H9 (cell line): ENCODE results near the gene TYRP1. TPM values are rescaled to one million over a fixed set of nuclear protein-coding genes. Genes with fewer than 3 reads are reported as not detected.

ENCODE experiments used
- DNase-seq: peaks from one replicate; pipeline ENCODE4 v3.0.0-alpha.2; 2017
- H2AFZ ChIP-seq: one replicate; pipeline ENCODE4 v1.6.1; 2013; ENCODE audit warnings: mild to moderate bottlenecking, low read length, control low read depth, moderate library complexity
- H2AK5ac ChIP-seq: 2 replicates; pipeline ENCODE4 v1.6.1; 2013; ENCODE audit warnings: low read length, control low read depth, mixed read lengths; ENCODE audit not compliant: insufficient read length
- H2BK120ac ChIP-seq: one replicate; pipeline ENCODE4 v1.6.1; 2013; ENCODE audit warnings: low read depth, mild to moderate bottlenecking, low read length, control low read depth, inconsistent platforms; ENCODE audit not compliant: poor library complexity, severe bottlenecking
- H2BK12ac ChIP-seq: 2 replicates; pipeline ENCODE4 v1.6.1; 2013; ENCODE audit warnings: low read length, control low read depth, mixed read lengths, low read depth; ENCODE audit not compliant: insufficient read length
- H2BK15ac ChIP-seq: 2 replicates; pipeline ENCODE4 v1.6.1; 2013; ENCODE audit warnings: low read depth, low read length, control low read depth
- H2BK20ac ChIP-seq: one replicate; pipeline ENCODE4 v1.6.1; 2013; ENCODE audit warnings: low read depth, mild to moderate bottlenecking, low read length, control low read depth, inconsistent platforms; ENCODE audit not compliant: poor library complexity, severe bottlenecking
- H2BK5ac ChIP-seq: 2 replicates; pipeline ENCODE4 v1.6.1; 2013; ENCODE audit warnings: low read length, control low read depth, mixed read lengths; ENCODE audit not compliant: insufficient read length
- H3K14ac ChIP-seq: 2 replicates; pipeline ENCODE4 v1.6.1; 2013; ENCODE audit warnings: low read length, control low read depth; ENCODE audit not compliant: insufficient read depth
- H3K18ac ChIP-seq: 2 replicates; pipeline ENCODE4 v1.6.1; 2013; ENCODE audit warnings: low read depth, mild to moderate bottlenecking, mixed read lengths, low read length, control low read depth; ENCODE audit not compliant: insufficient read length
- H3K23ac ChIP-seq: 2 replicates; pipeline ENCODE4 v1.6.1; 2013; ENCODE audit warnings: low read length, control low read depth, mixed read lengths, low read depth; ENCODE audit not compliant: insufficient read length
- H3K23me2 ChIP-seq: 2 replicates; pipeline ENCODE4 v1.6.1; 2013; ENCODE audit warnings: low read depth, mild to moderate bottlenecking, mixed read lengths, low read length, control low read depth; ENCODE audit not compliant: insufficient read length, poor library complexity, severe bottlenecking
- H3K27ac ChIP-seq: 2 replicates; pipeline ENCODE4 v1.5.1; 2013; ENCODE audit warnings: low read length, control low read depth, mixed read lengths, low read depth; ENCODE audit not compliant: insufficient read length
- H3K27me3 ChIP-seq: 2 replicates; pipeline ENCODE4 v1.6.1; 2013; ENCODE audit warnings: low read length, control low read depth, inconsistent platforms; ENCODE audit not compliant: insufficient read depth
- H3K4ac ChIP-seq: 2 replicates; pipeline ENCODE4 v1.6.1; 2013; ENCODE audit warnings: low read depth, mild to moderate bottlenecking, control low read depth, inconsistent platforms, low read length, moderate library complexity
- H3K4me1 ChIP-seq: 2 replicates; pipeline ENCODE4 v1.6.1; 2013; ENCODE audit warnings: low read length, control low read depth, inconsistent platforms; ENCODE audit not compliant: insufficient read depth
- H3K4me2 ChIP-seq: 2 replicates; pipeline ENCODE4 v1.6.1; 2013; ENCODE audit warnings: low read length, control low read depth, mixed read lengths; ENCODE audit not compliant: insufficient read length, insufficient read depth
- H3K56ac ChIP-seq: 2 replicates; pipeline ENCODE4 v1.6.1; 2013; ENCODE audit warnings: low read depth, mild to moderate bottlenecking, mixed read lengths, low read length, control low read depth; ENCODE audit not compliant: insufficient read length
- H3K79me1 ChIP-seq: 2 replicates; pipeline ENCODE4 v1.6.1; 2013; ENCODE audit warnings: low read depth, mild to moderate bottlenecking, moderate library complexity, low read length, control low read depth, inconsistent platforms; ENCODE audit not compliant: insufficient read depth, poor library complexity, severe bottlenecking
- H3K79me2 ChIP-seq: 2 replicates; pipeline ENCODE4 v1.6.1; 2013; ENCODE audit warnings: low read length, control low read depth, inconsistent platforms; ENCODE audit not compliant: insufficient read depth
- H3K9ac ChIP-seq: 2 replicates; pipeline ENCODE4 v1.6.1; 2013; ENCODE audit warnings: low read length, control low read depth, mixed read lengths; ENCODE audit not compliant: insufficient read length; ENCODE audit errors: extremely low read depth
- H3K9me3 ChIP-seq: one replicate; pipeline ENCODE4 v1.6.1; 2013; ENCODE audit warnings: low read depth, low read length, inconsistent platforms; ENCODE audit not compliant: control insufficient read depth
- H3T11ph ChIP-seq: one replicate; pipeline ENCODE4 v1.6.1; 2013; ENCODE audit warnings: mild to moderate bottlenecking, low read length, control low read depth, inconsistent platforms
- H4K20me1 ChIP-seq: one replicate; pipeline ENCODE4 v1.6.1; 2013; ENCODE audit not compliant: control insufficient read depth, insufficient read length, insufficient read depth
- H4K5ac ChIP-seq: 2 replicates; pipeline ENCODE4 v1.6.1; 2013; ENCODE audit warnings: low read depth, mild to moderate bottlenecking, mixed read lengths, low read length, control low read depth; ENCODE audit not compliant: insufficient read length
- H4K8ac ChIP-seq: replicated peaks from 2 replicates; pipeline ENCODE4 v1.6.1; 2013; ENCODE audit warnings: low read length, control low read depth, mixed read lengths, low read depth; ENCODE audit not compliant: insufficient read length
- H4K91ac ChIP-seq: 2 replicates; pipeline ENCODE4 v1.6.1; 2013; ENCODE audit warnings: low read depth, mild to moderate bottlenecking, moderate library complexity, mixed read lengths, low read length, control low read depth; ENCODE audit not compliant: insufficient read length
- H3K27ac Mint-ChIP-seq, 3 experiments: 2 replicates in 2 of 3; 3 replicates in 1 of 3; pipeline ENCODE4 v1.8.0; 2020 to 2021; ENCODE audit warnings: mixed read lengths in 3 of 3, mild to moderate bottlenecking in 1 of 3, moderate library complexity in 1 of 3
- H3K27me3 Mint-ChIP-seq: 2 replicates; pipeline ENCODE4 v1.8.0; 2021; ENCODE audit warnings: low read depth, mild to moderate bottlenecking, moderate library complexity, mixed read lengths
- H3K36me3 Mint-ChIP-seq, 3 experiments: 2 replicates in 2 of 3; 3 replicates in 1 of 3; pipeline ENCODE4 v1.8.0; 2020 to 2021; ENCODE audit warnings: low read depth in 3 of 3, mixed read lengths in 3 of 3; ENCODE audit not compliant: insufficient read depth in 1 of 3
- H3K4me1 Mint-ChIP-seq, 2 experiments: 2 replicates each; pipeline ENCODE4 v1.8.0; 2020; ENCODE audit warnings: mixed read lengths in 2 of 2
- H3K4me3 Mint-ChIP-seq, 2 experiments: 2 replicates in 1 of 2; 3 replicates in 1 of 2; pipeline ENCODE4 v1.8.0; 2020 to 2021; ENCODE audit warnings: mild to moderate bottlenecking in 2 of 2, mixed read lengths in 2 of 2, moderate library complexity in 1 of 2
- H3K9me3 Mint-ChIP-seq, 2 experiments: 2 replicates in 1 of 2; 3 replicates in 1 of 2; pipeline ENCODE4 v1.8.0; 2020; ENCODE audit warnings: mild to moderate bottlenecking in 2 of 2, mixed read lengths in 2 of 2, moderate library complexity in 1 of 2
- WGBS: extraction: QIAGEN DNeasy Blood & Tissue Kit; methylation state at CpG from one replicate; pipeline ENCODE4 v1.1.7; 2013; ENCODE audit warnings: missing lambda C conversion rate, low lambda C conversion rate, mixed read lengths; ENCODE audit not compliant: insufficient read length; ENCODE audit errors: extremely low coverage; 5-methylcytosine and 5-hydroxymethylcytosine counted together
- total RNA-seq: library from RNA; stranded (reverse); gene quantifications from 2 replicates; pipeline ENCODE4 v1.2.1, GENCODE V29; 2021
- TF ChIP-seq, protein P1 (sequence below): fragments of 200-600 bp; sonication (generic); conservative IDR thresholded peaks from 3 replicates; pipeline ENCODE4 v1.8.0; 2021; ENCODE audit warnings: antibody characterized with exemption, mild to moderate bottlenecking

TYRP1 gene
- total RNA-seq, 1 experiment from 2014 or later = not detected

DNA sequence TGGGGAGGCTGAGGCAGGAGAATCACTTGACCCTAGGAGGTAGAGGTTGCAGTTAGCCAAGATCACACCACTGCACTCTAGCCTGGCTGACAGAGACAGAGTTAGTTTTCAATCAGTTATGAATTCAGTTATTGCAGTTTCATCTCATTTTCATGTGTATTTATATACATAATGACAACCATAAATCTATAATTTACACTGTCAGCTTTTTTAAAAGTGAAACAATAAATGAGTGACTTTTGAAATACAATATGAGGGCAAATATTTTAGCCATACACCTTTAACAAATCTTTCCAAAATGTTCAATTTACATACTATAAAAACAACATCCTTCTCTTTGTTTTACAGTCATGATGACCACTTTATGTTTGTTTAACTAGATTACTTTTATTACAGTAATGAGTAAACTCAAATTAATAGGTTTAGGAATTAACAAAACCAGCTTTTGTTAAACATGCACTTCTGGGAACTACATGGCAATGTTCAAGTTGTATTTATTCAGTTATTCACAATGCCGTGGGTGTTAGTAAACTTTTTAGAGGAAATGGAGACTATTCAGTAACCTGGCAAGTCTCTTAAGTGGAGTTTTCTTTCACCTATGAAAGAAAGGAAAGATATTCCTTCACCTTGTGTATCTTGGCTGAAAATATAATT is 12.7 kb downstream of the TYRP1 start:
- Histone ChIP-seq H4K91ac (no peak overlapping the region), H2AK5ac (no peak overlapping the region), H3K23ac (no peak overlapping the region), H3K4ac (no peak overlapping the region), H4K20me1 (no peaks in the 10 kb centered on the region), H2BK120ac (no peak overlapping the region), H3K23me2 (no peaks in the 10 kb centered on the region), H3K79me2 (no peaks in the 10 kb centered on the region), H3K9me3 (no peaks in the 10 kb centered on the region), H3T11ph (no peak overlapping the region), H3K27me3 (no peaks in the 10 kb centered on the region), H3K18ac (no peak overlapping the region), H3K79me1 (no peaks in the 10 kb centered on the region), H4K5ac (no peak overlapping the region), H2AFZ (no peak overlapping the region), H4K8ac (no peak overlapping the region), H2BK12ac (no peak overlapping the region), H3K27ac (no peak overlapping the region), H2BK20ac (no peak overlapping the region), H2BK15ac (no peak overlapping the region), H3K14ac (no peak overlapping the region), H2BK5ac (no peak overlapping the region), H3K9ac (no peak overlapping the region), H3K56ac (no peak overlapping the region), H3K4me2 (no peak overlapping the region), H3K4me1 (no peaks in the 10 kb centered on the region)
- H3K36me3 Mint-ChIP-seq = no peaks in the 10 kb centered on the region
- H3K27ac Mint-ChIP-seq = no peak overlapping the region
- H3K4me1 Mint-ChIP-seq = no peaks in the 10 kb centered on the region
- no peak for DNase-seq
- WGBS = no CpG with 5 or more reads among the region's 1 CpG
- TF ChIP-seq, protein P1, sequence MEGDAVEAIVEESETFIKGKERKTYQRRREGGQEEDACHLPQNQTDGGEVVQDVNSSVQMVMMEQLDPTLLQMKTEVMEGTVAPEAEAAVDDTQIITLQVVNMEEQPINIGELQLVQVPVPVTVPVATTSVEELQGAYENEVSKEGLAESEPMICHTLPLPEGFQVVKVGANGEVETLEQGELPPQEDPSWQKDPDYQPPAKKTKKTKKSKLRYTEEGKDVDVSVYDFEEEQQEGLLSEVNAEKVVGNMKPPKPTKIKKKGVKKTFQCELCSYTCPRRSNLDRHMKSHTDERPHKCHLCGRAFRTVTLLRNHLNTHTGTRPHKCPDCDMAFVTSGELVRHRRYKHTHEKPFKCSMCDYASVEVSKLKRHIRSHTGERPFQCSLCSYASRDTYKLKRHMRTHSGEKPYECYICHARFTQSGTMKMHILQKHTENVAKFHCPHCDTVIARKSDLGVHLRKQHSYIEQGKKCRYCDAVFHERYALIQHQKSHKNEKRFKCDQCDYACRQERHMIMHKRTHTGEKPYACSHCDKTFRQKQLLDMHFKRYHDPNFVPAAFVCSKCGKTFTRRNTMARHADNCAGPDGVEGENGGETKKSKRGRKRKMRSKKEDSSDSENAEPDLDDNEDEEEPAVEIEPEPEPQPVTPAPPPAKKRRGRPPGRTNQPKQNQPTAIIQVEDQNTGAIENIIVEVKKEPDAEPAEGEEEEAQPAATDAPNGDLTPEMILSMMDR = no peak
- H3K9me3 Mint-ChIP-seq = no peaks in the 10 kb centered on the region
- H3K27me3 Mint-ChIP-seq = no peaks in the 10 kb centered on the region
- H3K4me3 Mint-ChIP-seq = no peak overlapping the region
